DMS153 treated with DMSO at 0.1 percent for 48 hours (cell line): Measurements from ENCODE around the gene ADORA1.

Experiments
- DNase-seq: peaks from one replicate; lab custom pipeline; 2025; ENCODE audit not compliant: unreplicated experiment; lab: John Stamatoyannopoulos, UW

ADORA1 gene

GRCh38 chr1:203185585-203185984 is 58.1 kb downstream of the ADORA1 start:
- DNase-seq: no peak

GRCh38 chr1:203186091-203186445 is 58.5 kb downstream of the ADORA1 start:
- DNase-seq: no peak

- DNase-seq: no peak
Observed at GRCh38 chr1:203186446-203187303, 59.1 kb downstream of the ADORA1 start, which contains the start of gene CHI3L1. Gene CHI3L1, minus strand, starts transcription at chr1:203186704. Its CDS starts 81 bp downstream, at chr1:203186623.

DNA sequence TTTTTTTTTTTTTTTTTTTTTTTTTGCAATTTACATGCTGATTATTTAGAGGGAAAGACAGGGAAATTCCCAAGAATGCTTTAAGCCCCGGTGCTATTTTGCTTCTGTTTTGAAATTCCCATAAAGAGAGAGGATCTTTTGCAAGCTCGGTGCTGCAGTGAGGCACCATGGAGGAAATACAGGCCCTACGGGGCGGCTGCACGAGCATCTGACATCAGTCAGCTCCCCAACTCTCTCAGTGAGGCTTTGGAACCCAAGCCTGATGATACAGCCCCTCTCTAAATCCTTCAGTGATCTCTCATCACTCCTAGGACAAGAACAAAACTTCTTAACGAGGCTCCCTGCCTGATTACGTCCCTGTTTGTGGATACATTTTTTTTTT is 59.8 kb downstream of the ADORA1 start:
- no peak for DNase-seq

- no peak for DNase-seq
Observed at GRCh38 chr1:203187689-203188264, 60.3 kb downstream of the ADORA1 start.

GRCh38 chr1:203188686-203189232 is 61.2 kb downstream of the ADORA1 start:
- no peak for DNase-seq

DNA sequence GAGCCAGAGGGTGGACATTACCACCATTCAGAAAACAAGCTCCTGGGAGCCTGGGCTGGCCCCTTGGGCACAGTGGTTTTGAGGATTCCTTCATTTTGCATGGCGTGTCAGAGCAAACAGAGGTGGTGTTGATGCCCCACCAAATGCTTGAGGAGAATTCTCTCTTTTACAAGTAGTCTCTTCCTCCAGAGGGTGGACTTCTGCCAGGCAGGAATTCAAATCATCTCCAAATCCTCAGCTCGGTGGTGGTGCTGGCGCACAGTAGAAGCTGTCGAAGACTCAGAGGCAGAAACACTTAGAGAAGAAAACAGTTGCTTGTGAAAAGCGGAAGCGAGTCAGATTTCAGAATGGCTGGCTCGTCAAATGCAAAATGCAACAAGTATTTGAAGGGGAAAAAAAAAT is 62.4 kb downstream of the ADORA1 start:
- DNase-seq: no peak

- DNase-seq: no peak
Observed at GRCh38 chr1:203190949-203191348, 63.4 kb downstream of the ADORA1 start.

- DNase-seq: no peak
Observed at GRCh38 chr1:203196371-203196770, 68.8 kb downstream of the ADORA1 start.

- no peak for DNase-seq
Observed at GRCh38 chr1:203197625-203198024, 70.1 kb downstream of the ADORA1 start.

GRCh38 chr1:203199002-203199401 is 71.5 kb downstream of the ADORA1 start:
- DNase-seq: no peak

GRCh38 chr1:203199481-203199815 is 71.9 kb downstream of the ADORA1 start:
- DNase-seq: no peak

- DNase-seq: no peak
Observed at GRCh38 chr1:203199816-203200571, 72.5 kb downstream of the ADORA1 start.

GRCh38 chr1:203200916-203201315 is 73.4 kb downstream of the ADORA1 start:
- no peak for DNase-seq

DNA sequence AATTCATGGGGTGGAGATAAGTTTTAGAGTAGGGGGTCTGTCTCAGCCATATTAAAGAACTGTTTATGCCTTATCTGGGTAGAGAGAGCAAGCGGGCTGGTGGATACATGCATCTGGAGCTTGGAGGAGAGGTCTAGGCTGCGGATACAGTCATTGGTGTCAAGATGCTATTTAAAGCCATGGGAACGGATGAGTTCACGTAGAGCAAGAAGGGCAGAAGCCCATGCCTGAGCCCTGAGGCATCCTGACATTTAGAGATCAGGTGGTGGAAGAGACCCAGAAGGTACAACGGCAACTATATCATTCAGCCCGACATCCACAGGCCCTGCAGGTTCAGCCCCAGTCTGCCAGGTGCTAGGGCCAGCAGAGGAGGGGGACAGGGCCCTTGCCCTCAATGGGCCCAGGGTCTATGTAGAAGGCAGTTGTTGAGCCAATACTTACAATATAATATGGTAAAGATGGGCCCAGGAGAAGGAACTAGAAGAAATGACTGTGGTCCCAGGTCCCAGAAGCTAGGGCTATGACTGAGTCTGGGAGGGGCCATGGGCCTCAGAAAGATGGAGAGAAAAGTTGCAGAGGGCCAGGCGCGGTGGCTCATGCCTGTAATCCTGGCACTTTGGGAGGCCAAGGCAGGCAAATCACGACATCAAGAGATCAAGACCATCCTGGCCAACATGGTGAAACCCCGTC is 74.1 kb downstream of the ADORA1 start:
- DNase-seq: no peak

GRCh38 chr1:203202431-203203245 is 75.1 kb downstream of the ADORA1 start:
- no peak for DNase-seq

DNA sequence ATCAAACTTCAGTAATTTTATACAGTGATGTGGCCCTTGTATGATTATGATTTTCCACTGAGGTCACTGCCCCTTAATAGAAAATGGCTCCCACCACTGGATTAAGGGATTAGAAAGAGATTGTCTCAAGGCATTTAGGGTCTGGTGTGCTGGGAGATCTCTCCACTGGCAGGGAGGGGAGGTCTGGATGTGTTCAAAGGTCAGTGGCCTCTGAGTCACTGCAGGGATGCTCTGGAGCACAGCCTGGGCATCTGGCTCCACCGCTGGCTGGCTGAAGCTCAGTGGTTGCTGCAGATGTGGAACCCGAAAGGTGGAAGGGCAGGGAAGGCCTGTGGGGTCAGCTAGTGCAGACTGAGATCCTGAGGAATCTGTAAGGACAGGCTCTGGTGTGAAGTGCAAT is 77.2 kb downstream of the ADORA1 start:
- DNase-seq: no peak

GRCh38 chr1:203206129-203206687 is 78.7 kb downstream of the ADORA1 start:
- no peak for DNase-seq

GRCh38 chr1:203207751-203208150 is 80.2 kb downstream of the ADORA1 start:
- DNase-seq: no peak

- no peak for DNase-seq
Observed at GRCh38 chr1:203208181-203208580, 80.7 kb downstream of the ADORA1 start.
